Endothelial cell of umbilical vein (primary cell): Measurements from ENCODE around the gene VTI1A. TPM values are rescaled to one million over a fixed set of nuclear protein-coding genes. Genes with fewer than 3 reads are reported as not detected.

ENCODE experiments used
- BruUV-seq: library from RNA; stranded (reverse); fragments of 400-500 nt; replicated peaks from 2 replicates; lab custom pipeline; 2021; lab: Mats Ljungman, UMichigan
- CTCF ChIA-PET: fragments of 300-600, 350-600 bp; sonication (Branson Sonifier 250); formaldehyde crosslinking; loops from one replicate; lab custom pipeline; 2021; ENCODE audit warnings: antibody characterized with exemption, inconsistent platforms; lab: Charles Lee
- POLR2A ChIA-PET: fragments of 300-600, 350-600 bp; sonication (Branson Sonifier 250); formaldehyde crosslinking; loops from one replicate; lab custom pipeline; 2021; ENCODE audit warnings: antibody characterized with exemption, inconsistent platforms; lab: Charles Lee
- DNase-seq: peaks from one replicate; pipeline ENCODE4 v3.0.0-alpha.2; 2011; ENCODE audit warnings: low read depth, low spot score
- FAIRE-seq: peaks from 2 replicates; lab custom pipeline; 2011; peaks lifted over from hg19 to GRCh38; lab: Jason Lieb, UNC
- H2AFZ ChIP-seq: 2 replicates; pipeline ENCODE4 v1.6.0; 2012; ENCODE audit warnings: low read depth, low read length, control low read depth, inconsistent platforms
- H3K27ac ChIP-seq: 2 replicates; pipeline ENCODE4 v1.5.1; 2011; ENCODE audit warnings: low read depth, mild to moderate bottlenecking, control low read depth, low read length, moderate library complexity; ENCODE audit not compliant: insufficient read depth
- H3K27me3 ChIP-seq, 2 experiments: 2 replicates each; pipeline versions ENCODE4 v1.6.0 to v1.6.1; 2011; ENCODE audit warnings: low read length in 2 of 2, mixed read lengths in 1 of 2; ENCODE audit not compliant: control insufficient read depth in 2 of 2, insufficient read depth in 2 of 2
- H3K36me3 ChIP-seq, 2 experiments: 2 replicates in 1 of 2; 3 replicates in 1 of 2; pipeline ENCODE4 v1.5.1; 2011; ENCODE audit warnings: low read length in 2 of 2, mild to moderate bottlenecking in 1 of 2, moderate library complexity in 1 of 2; ENCODE audit not compliant: control insufficient read depth in 2 of 2, insufficient read depth in 2 of 2; ENCODE audit errors: extremely low read depth in 1 of 2
- H3K4me1 ChIP-seq: 3 replicates; pipeline ENCODE4 v1.5.1; 2011; ENCODE audit warnings: mild to moderate bottlenecking, low read length; ENCODE audit not compliant: control insufficient read depth, insufficient read depth; ENCODE audit errors: extremely low read depth
- H3K4me2 ChIP-seq: 2 replicates; pipeline ENCODE4 v1.6.1; 2011; ENCODE audit warnings: low read length, control low read depth, mixed read lengths; ENCODE audit not compliant: insufficient read depth
- H3K4me3 ChIP-seq, 3 experiments: fragments of 200-600 bp in 1 of 3; sonication (generic), shearing (Covaris generic) in 1 of 3; replicated peaks in 1 of 3; 2 replicates each; pipeline ENCODE4 v1.5.1; 2011 to 2016; ENCODE audit warnings: control low read depth in 3 of 3, low read length in 3 of 3, mild to moderate bottlenecking in 2 of 3, inconsistent platforms in 1 of 3, low read depth in 1 of 3, moderate library complexity in 1 of 3; ENCODE audit not compliant: insufficient read depth in 1 of 3
- H3K79me2 ChIP-seq: 2 replicates; pipeline ENCODE4 v1.6.0; 2012; ENCODE audit warnings: low read length, inconsistent platforms; ENCODE audit not compliant: control insufficient read depth, insufficient read depth
- H3K9ac ChIP-seq: replicated peaks from 2 replicates; pipeline ENCODE3; 2011; ENCODE audit warnings: low read length, control low read depth; ENCODE audit not compliant: insufficient read depth; ENCODE audit errors: extremely low read depth
- H3K9me1 ChIP-seq: replicated peaks from 3 replicates; pipeline ENCODE4 v1.6.0; 2011; ENCODE audit warnings: mild to moderate bottlenecking, low read length; ENCODE audit not compliant: control insufficient read depth, insufficient read depth; ENCODE audit errors: extremely low read depth
- H3K9me3 ChIP-seq: replicated peaks from 2 replicates; pipeline ENCODE4 v1.5.1; 2012; ENCODE audit warnings: low read length, inconsistent platforms; ENCODE audit not compliant: control insufficient read depth, insufficient read depth
- H4K20me1 ChIP-seq: replicated peaks from 2 replicates; pipeline ENCODE3; 2011; ENCODE audit warnings: mild to moderate bottlenecking, low read length; ENCODE audit not compliant: control insufficient read depth, insufficient read depth; ENCODE audit errors: extremely low read depth
- EZH2 ChIP-seq: IDR thresholded peaks from 2 replicates; pipeline ENCODE4 v1.6.1; 2012; ENCODE audit warnings: borderline replicate concordance, low read depth, mild to moderate bottlenecking, moderate library complexity, low read length, inconsistent platforms; ENCODE audit not compliant: severe bottlenecking
- FOS ChIP-seq: IDR thresholded peaks from 2 replicates; pipeline ENCODE4 v1.6.1; 2011; ENCODE audit warnings: mild to moderate bottlenecking, low read length, moderate library complexity, borderline replicate concordance; ENCODE audit not compliant: insufficient read depth
- GATA2 ChIP-seq: IDR thresholded peaks from 2 replicates; pipeline ENCODE4 v1.7.0; 2011; ENCODE audit warnings: low read depth, mild to moderate bottlenecking, moderate library complexity, mixed read lengths, low read length; ENCODE audit not compliant: insufficient read length, insufficient read depth
- JUN ChIP-seq: IDR thresholded peaks from 2 replicates; pipeline ENCODE4 v1.6.1; 2011; ENCODE audit warnings: borderline replicate concordance, low read depth; ENCODE audit not compliant: insufficient read length, insufficient read depth
- MYC ChIP-seq: IDR thresholded peaks from one replicate; pipeline ENCODE4 v1.6.1; 2011; ENCODE audit warnings: mild to moderate bottlenecking, low read depth, low read length
- POLR2A ChIP-seq: IDR thresholded peaks from 2 replicates; pipeline ENCODE4 v1.6.1; 2012; ENCODE audit warnings: low read depth, mild to moderate bottlenecking, control low read depth, low read length
- POLR2AphosphoS5 ChIP-seq: IDR thresholded peaks from 2 replicates; pipeline ENCODE4 v1.6.1; 2012; ENCODE audit warnings: low read depth, mild to moderate bottlenecking, control low read depth, low read length, moderate library complexity; ENCODE audit not compliant: insufficient read depth
- dilution Hi-C: fragments of 300-500 bp; cut with MboI; formaldehyde crosslinking; loops from one replicate; pipeline ENCODE4 v1.15.0; 2019; ENCODE audit warnings: low sequenced_read_pairs; ENCODE audit not compliant: extremely low pct_ligation_motif_present
- intact Hi-C: fragments of 100-400 bp; cut with micrococcal nuclease; formaldehyde crosslinking; loops from one replicate; pipeline ENCODE4 v1.10.0; 2022
- polyA plus RNA-seq, 4 experiments: library from polyadenylated mRNA; depleted of rRNA in 3 of 4; stranded (reverse) in 3 of 4; unstranded in 1 of 4; fragments of >200 nt; gene quantifications; 2 replicates each; pipeline versions ENCODE4 v1.2.1 to v1.2.3, GENCODE V29; 2011 to 2012; ENCODE audit warnings: missing spikeins in 1 of 4
- total RNA-seq: library from RNA; stranded (reverse); gene quantifications from 2 replicates; pipeline ENCODE4 v1.2.3, GENCODE V29; 2021
- TF ChIP-seq, protein P1 (sequence below), 2 donors: IDR thresholded peaks; 1 replicate in 1 of 2; 2 replicates in 1 of 2; pipeline ENCODE4 v1.5.1; 2011; ENCODE audit warnings: low read length in 2 of 2, mild to moderate bottlenecking in 2 of 2, moderate library complexity in 2 of 2, control low read depth in 1 of 2, inconsistent platforms in 1 of 2, low read depth in 1 of 2; ENCODE audit not compliant: insufficient read depth in 1 of 2; ENCODE audit errors: extremely low read depth in 1 of 2
- TF ChIP-seq, protein P2 (sequence below): IDR thresholded peaks from 2 replicates; pipeline ENCODE4 v1.6.1; 2011; ENCODE audit not compliant: insufficient read depth, insufficient read length

Gene VTI1A
- total and polyA plus RNA-seq, 2 donors (not counting 3 experiments of a cell fraction or from before 2014, with no cell fraction given) = 10.8 to 35.6 TPM

- Histone ChIP-seq H3K36me3 (no peaks in the 10 kb centered on the region), H3K27ac (no peak overlapping the region), H3K9me1 (no peaks in the 10 kb centered on the region), H3K9ac (no peak overlapping the region), H3K27me3 (no peaks in the 10 kb centered on the region), H3K4me2 (no peak overlapping the region), H3K79me2 (no peaks in the 10 kb centered on the region), H3K4me1 (no peaks in the 10 kb centered on the region), H3K4me3 (no peak overlapping the region), H3K9me3 (no peaks in the 10 kb centered on the region), H2AFZ (no peak overlapping the region), H4K20me1 (no peaks in the 10 kb centered on the region)
- BruUV-seq = no TSS peak
- ChIA-PET CTCF (no interaction called here), POLR2A (no interaction called here)
- FAIRE-seq (no peak), DNase-seq (no peak)
- dilution Hi-C loops (loop anchor here (25.0 kb wide), 1 partner anchor 550 kb away; no protein-coding TSS in a partner anchor), intact Hi-C loops (no loop called here)
- TF ChIP-seq, protein P1, sequence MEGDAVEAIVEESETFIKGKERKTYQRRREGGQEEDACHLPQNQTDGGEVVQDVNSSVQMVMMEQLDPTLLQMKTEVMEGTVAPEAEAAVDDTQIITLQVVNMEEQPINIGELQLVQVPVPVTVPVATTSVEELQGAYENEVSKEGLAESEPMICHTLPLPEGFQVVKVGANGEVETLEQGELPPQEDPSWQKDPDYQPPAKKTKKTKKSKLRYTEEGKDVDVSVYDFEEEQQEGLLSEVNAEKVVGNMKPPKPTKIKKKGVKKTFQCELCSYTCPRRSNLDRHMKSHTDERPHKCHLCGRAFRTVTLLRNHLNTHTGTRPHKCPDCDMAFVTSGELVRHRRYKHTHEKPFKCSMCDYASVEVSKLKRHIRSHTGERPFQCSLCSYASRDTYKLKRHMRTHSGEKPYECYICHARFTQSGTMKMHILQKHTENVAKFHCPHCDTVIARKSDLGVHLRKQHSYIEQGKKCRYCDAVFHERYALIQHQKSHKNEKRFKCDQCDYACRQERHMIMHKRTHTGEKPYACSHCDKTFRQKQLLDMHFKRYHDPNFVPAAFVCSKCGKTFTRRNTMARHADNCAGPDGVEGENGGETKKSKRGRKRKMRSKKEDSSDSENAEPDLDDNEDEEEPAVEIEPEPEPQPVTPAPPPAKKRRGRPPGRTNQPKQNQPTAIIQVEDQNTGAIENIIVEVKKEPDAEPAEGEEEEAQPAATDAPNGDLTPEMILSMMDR (IDR thresholded peaks at IDR 0.05; ENCODE audit: extremely low read depth in 1 of 2, insufficient read depth in 1 of 2, low read depth in 1 of 2, low read length in 2 of 2) = no peak
Measured at GRCh38 chr10:112562122-112562521, 115.1 kb downstream of the VTI1A start.

DNA sequence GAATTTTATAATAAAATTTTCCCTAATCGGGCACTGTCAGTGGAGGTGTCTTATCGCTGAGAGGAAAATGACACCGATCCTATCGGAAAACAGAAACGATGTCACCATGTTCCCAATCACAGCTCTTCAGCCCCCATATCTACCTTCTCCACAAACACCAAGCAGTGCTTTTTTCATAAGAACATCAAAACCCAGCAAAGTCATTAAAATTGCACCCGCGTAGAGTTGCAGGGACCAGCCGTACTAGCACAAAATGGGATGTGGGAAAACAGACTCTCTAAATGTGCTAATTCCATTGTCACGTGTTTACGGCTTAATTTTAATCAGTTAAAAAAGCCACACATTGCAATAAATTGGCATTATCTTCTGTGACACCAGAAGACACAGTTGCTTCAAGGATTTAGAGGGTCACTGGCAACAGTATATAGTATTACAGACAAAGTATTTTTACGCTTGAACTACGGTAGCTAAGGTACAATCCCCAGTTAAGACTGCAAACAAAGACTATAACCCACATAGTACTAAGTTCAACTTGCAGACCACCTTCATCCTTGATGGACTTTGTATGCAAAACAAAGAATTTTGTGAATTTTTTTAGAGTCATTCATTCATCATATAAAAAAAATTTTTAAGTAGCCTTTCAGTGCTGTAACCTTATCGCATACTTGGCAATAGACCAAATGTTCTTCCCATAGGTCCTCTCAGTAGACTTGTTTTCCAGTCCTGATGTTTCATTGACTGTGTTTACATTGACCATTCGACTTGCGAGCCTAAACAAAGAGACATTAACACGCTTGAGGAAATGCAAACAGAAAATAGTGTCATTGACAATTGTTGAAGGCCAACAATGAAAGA lies 116.0 kb downstream of the VTI1A start:
- intact Hi-C loops = no loop called here
- Histone ChIP-seq H3K27me3 (no peaks in the 10 kb centered on the region), H3K27ac (no peak overlapping the region), H3K4me1 (no peaks in the 10 kb centered on the region), H3K4me2 (no peak overlapping the region), H3K79me2 (no peaks in the 10 kb centered on the region), H3K9me1 (no peaks in the 10 kb centered on the region), H3K9me3 (no peaks in the 10 kb centered on the region), H3K9ac (no peak overlapping the region), H3K36me3 (no peaks in the 10 kb centered on the region), H3K4me3 (no peak overlapping the region), H2AFZ (no peak overlapping the region), H4K20me1 (no peaks in the 10 kb centered on the region)
- ChIA-PET CTCF (interaction anchor here (3.9 kb wide), 1 partner anchor 823 kb away, joined by 23 read pairs; no protein-coding TSS in a partner anchor), POLR2A (no interaction called here)
- TF ChIP-seq, protein P2, sequence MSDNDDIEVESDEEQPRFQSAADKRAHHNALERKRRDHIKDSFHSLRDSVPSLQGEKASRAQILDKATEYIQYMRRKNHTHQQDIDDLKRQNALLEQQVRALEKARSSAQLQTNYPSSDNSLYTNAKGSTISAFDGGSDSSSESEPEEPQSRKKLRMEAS = no peak
- no peak for TF ChIP-seq POLR2A
- TF ChIP-seq, protein P1 (IDR thresholded peaks at IDR 0.05; ENCODE audit: extremely low read depth in 1 of 2, insufficient read depth in 1 of 2, low read depth in 1 of 2, low read length in 2 of 2) = no peak
- no peak for TF ChIP-seq GATA2
- no peak for TF ChIP-seq POLR2AphosphoS5
- no peak for TF ChIP-seq MYC
- TF ChIP-seq FOS = no peak
- no peak for TF ChIP-seq EZH2
- TF ChIP-seq JUN = no peak
- DNase-seq (no peak), FAIRE-seq (no peak)
- no TSS peak for BruUV-seq
- dilution Hi-C loops = loop anchor here (25.0 kb wide), 1 partner anchor 549 kb away; no protein-coding TSS in a partner anchor
